MCF 10A (cell line): ENCODE data around the gene CDK19. TPM values are rescaled to one million over a fixed set of nuclear protein-coding genes. Genes with fewer than 3 reads are reported as not detected.

Source experiments
- BruUV-seq: library from RNA; stranded (reverse); fragments of 400-500 nt; replicated peaks from 2 replicates; lab custom pipeline; 2021; lab: Mats Ljungman, UMichigan
- CTCF ChIA-PET: fragments of 300-600 bp; sonication (Branson Sonifier 250); formaldehyde crosslinking; extraction: SDS; loops from one replicate; lab custom pipeline; 2021; ENCODE audit warnings: antibody characterized with exemption, inconsistent platforms; lab: Yijun Ruan, JAX
- POLR2A ChIA-PET: fragments of 300-600, 350-650 bp; sonication (Branson Sonifier 250); formaldehyde crosslinking; extraction: SDS; loops from one replicate; lab custom pipeline; 2020; ENCODE audit warnings: antibody characterized with exemption, inconsistent platforms; lab: Yijun Ruan, JAX
- DNase-seq: peaks from one replicate; pipeline ENCODE4 v3.0.0-alpha.2; 2018; ENCODE audit not compliant: unreplicated experiment
- H3K27ac Mint-ChIP-seq: one replicate; pipeline ENCODE4 v1.8.0; 2022; ENCODE audit warnings: mild to moderate bottlenecking, low read depth, mixed read lengths; ENCODE audit not compliant: unreplicated experiment
- H3K27me3 Mint-ChIP-seq: one replicate; pipeline ENCODE4 v1.8.0; 2022; ENCODE audit warnings: mixed read lengths; ENCODE audit not compliant: insufficient read depth, unreplicated experiment
- H3K36me3 Mint-ChIP-seq: one replicate; pipeline ENCODE4 v1.8.0; 2022; ENCODE audit warnings: mild to moderate bottlenecking, moderate library complexity, mixed read lengths; ENCODE audit not compliant: insufficient read depth, unreplicated experiment
- H3K4me1 Mint-ChIP-seq: one replicate; pipeline ENCODE4 v1.8.0; 2022; ENCODE audit warnings: mixed read lengths; ENCODE audit not compliant: insufficient read depth, unreplicated experiment
- H3K4me3 Mint-ChIP-seq: one replicate; pipeline ENCODE4 v1.8.0; 2022; ENCODE audit warnings: mild to moderate bottlenecking, moderate library complexity, mixed read lengths; ENCODE audit not compliant: unreplicated experiment
- H3K9me3 Mint-ChIP-seq: one replicate; pipeline ENCODE4 v1.8.0; 2022; ENCODE audit warnings: mixed read lengths; ENCODE audit not compliant: unreplicated experiment
- CTCF ChIP-seq: fragments of 200-600 bp; IDR thresholded peaks from one replicate; pipeline ENCODE4 v1.8.0; 2022; ENCODE audit warnings: antibody characterized with exemption, mild to moderate bottlenecking; ENCODE audit not compliant: unreplicated experiment
- intact Hi-C: fragments of 100-400 bp; cut with micrococcal nuclease; formaldehyde crosslinking; loops from 2 replicates; pipeline ENCODE4 v1.14.1; 2022
- total RNA-seq: library from RNA; stranded (reverse); gene quantifications from 2 replicates; pipeline ENCODE4 v1.2.3, GENCODE V29; 2022

The CDK19 gene
- total RNA-seq, 1 experiment from 2014 or later: 10.2 TPM

GRCh38 chr6:110564703-110565421 lies 250.4 kb downstream of the CDK19 start:
- Mint-ChIP-seq H3K4me3 (no peak overlapping the region), H3K4me1 (no peaks in the 10 kb centered on the region), H3K9me3 (no peaks in the 10 kb centered on the region), H3K27me3 (no peaks in the 10 kb centered on the region), H3K36me3 (no peaks in the 10 kb centered on the region), H3K27ac (no peak overlapping the region)
- POLR2A ChIA-PET: interaction anchor here (0.7 kb wide), 1 partner anchor 9 kb away, joined by 3 read pairs; no protein-coding TSS in a partner anchor
- BruUV-seq: no TSS peak
- CTCF ChIA-PET: no interaction called here
- no peak for TF ChIP-seq CTCF
- intact Hi-C loops: no loop called here
- no peak for DNase-seq

- H3K36me3 Mint-ChIP-seq: no peaks in the 10 kb centered on the region
- no peaks in the 10 kb centered on the region for H3K9me3 Mint-ChIP-seq
- ChIA-PET CTCF (interaction anchor here (0.6 kb wide), 1 partner anchor 385 kb away, joined by 3 read pairs; no protein-coding TSS in a partner anchor), POLR2A (no interaction called here)
- DNase-seq: no peak
- intact Hi-C loops: no loop called here
- H3K27me3 Mint-ChIP-seq: no peaks in the 10 kb centered on the region
- H3K4me1 Mint-ChIP-seq: no peaks in the 10 kb centered on the region
- BruUV-seq: no TSS peak
- TF ChIP-seq CTCF: no peak
- no peak overlapping the region for H3K27ac Mint-ChIP-seq
- no peak overlapping the region for H3K4me3 Mint-ChIP-seq
Observed at GRCh38 chr6:110563711-110564110, 251.6 kb downstream of the CDK19 start.

GRCh38 chr6:110562316-110562915 lies 252.9 kb downstream of the CDK19 start:
- H3K9me3 Mint-ChIP-seq: no peaks in the 10 kb centered on the region
- BruUV-seq: no TSS peak
- intact Hi-C loops: no loop called here
- H3K27me3 Mint-ChIP-seq: no peaks in the 10 kb centered on the region
- no peak for TF ChIP-seq CTCF
- H3K4me3 Mint-ChIP-seq: no peak overlapping the region
- no peak overlapping the region for H3K27ac Mint-ChIP-seq
- no peaks in the 10 kb centered on the region for H3K36me3 Mint-ChIP-seq
- DNase-seq: no peak
- no peaks in the 10 kb centered on the region for H3K4me1 Mint-ChIP-seq
- POLR2A ChIA-PET: no interaction called here
- CTCF ChIA-PET: interaction anchor here (0.6 kb wide), 3 partner anchors 9 to 375 kb away, joined by 3 to 4 read pairs (median 3); no protein-coding TSS in a partner anchor

GRCh38 chr6:110561696-110562095 lies 253.6 kb downstream of the CDK19 start:
- Mint-ChIP-seq H3K4me3 (no peak overlapping the region), H3K36me3 (no peaks in the 10 kb centered on the region), H3K27ac (no peak overlapping the region), H3K27me3 (no peaks in the 10 kb centered on the region), H3K9me3 (no peaks in the 10 kb centered on the region), H3K4me1 (no peaks in the 10 kb centered on the region)
- TF ChIP-seq CTCF: no peak
- DNase-seq: no peak
- intact Hi-C loops: no loop called here
- CTCF ChIA-PET: interaction anchor here (0.6 kb wide), 2 partner anchors 43 to 375 kb away, joined by 3 to 4 read pairs; no protein-coding TSS in a partner anchor
- POLR2A ChIA-PET: no interaction called here
- no TSS peak for BruUV-seq
